Endothelial cell of umbilical vein (primary cell): ENCODE measurements around the gene TUSC2.

Source experiments
- JUN ChIP-seq: IDR thresholded peaks from 2 replicates; pipeline ENCODE4 v1.6.1; 2011; ENCODE audit warnings: borderline replicate concordance, low read depth; ENCODE audit not compliant: insufficient read length, insufficient read depth
- POLR2A ChIP-seq: IDR thresholded peaks from 2 replicates; pipeline ENCODE4 v1.6.1; 2012; ENCODE audit warnings: low read depth, mild to moderate bottlenecking, control low read depth, low read length
- POLR2AphosphoS5 ChIP-seq: IDR thresholded peaks from 2 replicates; pipeline ENCODE4 v1.6.1; 2012; ENCODE audit warnings: low read depth, mild to moderate bottlenecking, control low read depth, low read length, moderate library complexity; ENCODE audit not compliant: insufficient read depth
- TF ChIP-seq, protein P1 (sequence below), 2 donors: IDR thresholded peaks; 1 replicate in 1 of 2; 2 replicates in 1 of 2; pipeline ENCODE4 v1.5.1; 2011; ENCODE audit warnings: low read length in 2 of 2, mild to moderate bottlenecking in 2 of 2, moderate library complexity in 2 of 2, control low read depth in 1 of 2, inconsistent platforms in 1 of 2, low read depth in 1 of 2; ENCODE audit not compliant: insufficient read depth in 1 of 2; ENCODE audit errors: extremely low read depth in 1 of 2

DNA sequence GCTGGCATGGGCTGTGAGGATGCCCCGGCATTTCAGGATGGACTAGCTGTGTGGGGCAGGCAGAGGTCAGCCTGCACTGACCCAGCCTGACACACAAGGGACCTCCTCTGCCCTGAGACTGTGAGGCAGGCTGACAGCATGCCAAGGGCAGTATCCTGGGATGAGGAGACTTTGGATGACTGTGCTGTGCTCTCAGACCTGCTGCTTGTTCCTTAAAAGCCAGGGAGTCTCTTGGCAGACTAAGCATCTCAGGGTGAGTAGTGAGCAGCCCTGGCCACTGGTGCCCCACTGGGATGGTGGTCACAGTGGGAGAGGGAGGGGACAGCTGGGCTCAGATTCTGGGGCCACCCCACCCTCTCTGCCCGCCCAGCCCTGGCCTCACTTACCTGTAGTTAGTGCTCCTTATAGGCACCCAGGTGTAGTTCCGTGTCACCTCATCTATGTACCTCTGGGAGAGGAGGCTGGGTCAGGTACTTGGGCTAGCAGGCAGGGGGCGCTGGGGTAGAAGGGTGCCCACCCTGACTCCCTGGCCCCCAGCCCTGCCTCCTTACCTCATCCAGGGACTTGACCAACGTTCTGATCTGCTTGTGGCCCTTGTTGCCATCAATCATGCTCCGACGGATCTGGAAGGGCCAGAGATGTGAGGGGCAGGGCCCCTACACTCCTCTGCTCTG, 47.4 kb upstream of the TUSC2 start:
- TF ChIP-seq, protein P1, sequence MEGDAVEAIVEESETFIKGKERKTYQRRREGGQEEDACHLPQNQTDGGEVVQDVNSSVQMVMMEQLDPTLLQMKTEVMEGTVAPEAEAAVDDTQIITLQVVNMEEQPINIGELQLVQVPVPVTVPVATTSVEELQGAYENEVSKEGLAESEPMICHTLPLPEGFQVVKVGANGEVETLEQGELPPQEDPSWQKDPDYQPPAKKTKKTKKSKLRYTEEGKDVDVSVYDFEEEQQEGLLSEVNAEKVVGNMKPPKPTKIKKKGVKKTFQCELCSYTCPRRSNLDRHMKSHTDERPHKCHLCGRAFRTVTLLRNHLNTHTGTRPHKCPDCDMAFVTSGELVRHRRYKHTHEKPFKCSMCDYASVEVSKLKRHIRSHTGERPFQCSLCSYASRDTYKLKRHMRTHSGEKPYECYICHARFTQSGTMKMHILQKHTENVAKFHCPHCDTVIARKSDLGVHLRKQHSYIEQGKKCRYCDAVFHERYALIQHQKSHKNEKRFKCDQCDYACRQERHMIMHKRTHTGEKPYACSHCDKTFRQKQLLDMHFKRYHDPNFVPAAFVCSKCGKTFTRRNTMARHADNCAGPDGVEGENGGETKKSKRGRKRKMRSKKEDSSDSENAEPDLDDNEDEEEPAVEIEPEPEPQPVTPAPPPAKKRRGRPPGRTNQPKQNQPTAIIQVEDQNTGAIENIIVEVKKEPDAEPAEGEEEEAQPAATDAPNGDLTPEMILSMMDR (IDR thresholded peaks at IDR 0.05; ENCODE audit: extremely low read depth in 1 of 2, insufficient read depth in 1 of 2, low read depth in 1 of 2, low read length in 2 of 2) = no peak
- TF ChIP-seq POLR2A (no peak), JUN (no peak), POLR2AphosphoS5 (no peak)
